ENCODE data around the gene BRD1.

DNA sequence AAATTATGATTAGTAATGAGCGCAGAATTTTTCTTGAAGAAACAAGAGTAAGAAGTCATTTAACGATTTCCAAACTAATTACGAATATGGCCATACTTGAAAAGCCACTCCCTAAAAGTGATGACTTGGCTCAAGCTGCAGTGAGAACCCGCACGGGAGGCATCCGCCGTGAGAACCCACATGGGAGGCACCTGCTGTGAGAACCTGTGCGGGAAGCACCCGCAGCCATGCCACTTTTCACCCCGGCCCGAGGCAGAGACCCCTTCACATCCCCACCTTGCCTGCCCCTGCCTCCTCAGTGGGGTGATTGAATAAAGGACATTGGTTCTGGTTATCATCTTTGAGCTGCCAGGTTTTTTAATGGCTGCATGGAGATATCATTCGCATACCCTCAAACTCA is 89.7 kb downstream of the BRD1 start:
- TF ChIP-seq, protein P1, sequence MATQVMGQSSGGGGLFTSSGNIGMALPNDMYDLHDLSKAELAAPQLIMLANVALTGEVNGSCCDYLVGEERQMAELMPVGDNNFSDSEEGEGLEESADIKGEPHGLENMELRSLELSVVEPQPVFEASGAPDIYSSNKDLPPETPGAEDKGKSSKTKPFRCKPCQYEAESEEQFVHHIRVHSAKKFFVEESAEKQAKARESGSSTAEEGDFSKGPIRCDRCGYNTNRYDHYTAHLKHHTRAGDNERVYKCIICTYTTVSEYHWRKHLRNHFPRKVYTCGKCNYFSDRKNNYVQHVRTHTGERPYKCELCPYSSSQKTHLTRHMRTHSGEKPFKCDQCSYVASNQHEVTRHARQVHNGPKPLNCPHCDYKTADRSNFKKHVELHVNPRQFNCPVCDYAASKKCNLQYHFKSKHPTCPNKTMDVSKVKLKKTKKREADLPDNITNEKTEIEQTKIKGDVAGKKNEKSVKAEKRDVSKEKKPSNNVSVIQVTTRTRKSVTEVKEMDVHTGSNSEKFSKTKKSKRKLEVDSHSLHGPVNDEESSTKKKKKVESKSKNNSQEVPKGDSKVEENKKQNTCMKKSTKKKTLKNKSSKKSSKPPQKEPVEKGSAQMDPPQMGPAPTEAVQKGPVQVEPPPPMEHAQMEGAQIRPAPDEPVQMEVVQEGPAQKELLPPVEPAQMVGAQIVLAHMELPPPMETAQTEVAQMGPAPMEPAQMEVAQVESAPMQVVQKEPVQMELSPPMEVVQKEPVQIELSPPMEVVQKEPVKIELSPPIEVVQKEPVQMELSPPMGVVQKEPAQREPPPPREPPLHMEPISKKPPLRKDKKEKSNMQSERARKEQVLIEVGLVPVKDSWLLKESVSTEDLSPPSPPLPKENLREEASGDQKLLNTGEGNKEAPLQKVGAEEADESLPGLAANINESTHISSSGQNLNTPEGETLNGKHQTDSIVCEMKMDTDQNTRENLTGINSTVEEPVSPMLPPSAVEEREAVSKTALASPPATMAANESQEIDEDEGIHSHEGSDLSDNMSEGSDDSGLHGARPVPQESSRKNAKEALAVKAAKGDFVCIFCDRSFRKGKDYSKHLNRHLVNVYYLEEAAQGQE (IDR thresholded peaks at IDR 0.05; ENCODE audit: insufficient read depth in 1 of 2, low read depth in 2 of 2, low read length in 2 of 2) = no peak
- TF ChIP-seq POLR2AphosphoS5 (IDR thresholded peaks at IDR 0.05; ENCODE audit: low read depth, low read length) (no peak), TAF1 (IDR thresholded peaks at IDR 0.05; ENCODE audit: borderline replicate concordance, insufficient read depth, low read length) (no peak), SIN3A (IDR thresholded peaks at IDR 0.05; ENCODE audit: borderline replicate concordance, insufficient read depth, low read length) (no peak)
